Measurements from ENCODE around the gene CIART. TPM values are rescaled to one million over a fixed set of nuclear protein-coding genes. Genes with fewer than 3 reads are reported as not detected.
"Not testable (repeated sequence)": the region's sequence is repeated elsewhere in the genome, so short reads cannot be mapped to it uniquely, and the experiment has no call there.

The CIART gene
- total and polyA plus RNA-seq, 10 of the 15 experiments (the other 5 are each of a cell fraction or from before 2014, with no cell fraction given) = 0.44 to 1.4 (median 0.67) TPM

- no peak for TF ChIP-seq E2F8 (IDR thresholded peaks at IDR 0.05; ENCODE audit: low read depth, partially characterized antibody)
- no peak for TF ChIP-seq KAT2A (conservative IDR thresholded peaks at IDR 0.05; ENCODE audit: control insufficient read depth, low read depth, low read length)
- TF ChIP-seq SUZ12 (IDR thresholded peaks at IDR 0.05; ENCODE audit: unreplicated experiment) = no peak
- no peak for TF ChIP-seq NR2C2 (IDR thresholded peaks at IDR 0.05; ENCODE audit: borderline replicate concordance, control insufficient read depth, insufficient read length, low read depth)
- no peak for TF ChIP-seq SMARCA5 (IDR thresholded peaks at IDR 0.05)
- no peak for TF ChIP-seq IRF3 (IDR thresholded peaks at IDR 0.05)
- no peak for TF ChIP-seq RAD21 (IDR thresholded peaks at IDR 0.05; ENCODE audit: insufficient read depth, low read depth, low read length)
- TF ChIP-seq RB1 (IDR thresholded peaks at IDR 0.05; ENCODE audit: borderline replicate concordance) = no peak
Measured at GRCh38 chr1:150311762-150312161, 29.4 kb downstream of the CIART start (continued).

- CTCF ChIA-PET; in situ Hi-C loops (cut with MboI); H3K27me3 ChIP-seq (replicated peaks in 1 of 2; ENCODE audit: control insufficient read depth in 2 of 2, insufficient read depth in 2 of 2, low read length in 1 of 2); H3K27ac ChIP-seq (ENCODE audit: control insufficient read depth, insufficient read depth); FAIRE-seq; H3K79me2 ChIP-seq (ENCODE audit: control insufficient read depth, insufficient read depth, low read length); SMC1A ChIA-PET (ENCODE audit: uncharacterized antibody, unreplicated experiment); H3K9me3 ChIP-seq (replicated peaks; ENCODE audit: control insufficient read depth, insufficient read depth, low read length); H3K9ac ChIP-seq (ENCODE audit: control insufficient read depth, insufficient read depth, low read length); DNase-seq (ENCODE audit: low read depth, low spot score); H3K36me3 ChIP-seq (ENCODE audit: control insufficient read depth in 2 of 2, insufficient read depth in 2 of 2, low read length in 1 of 2); H4K20me1 ChIP-seq (ENCODE audit: control insufficient read depth, insufficient read depth); ATAC-seq; intact Hi-C loops (cut with micrococcal nuclease; ENCODE audit: unreplicated experiment); H2AFZ ChIP-seq (ENCODE audit: control insufficient read depth, low read depth, low read length); H3K4me2 ChIP-seq (ENCODE audit: control insufficient read depth, insufficient read depth); RAD21 ChIA-PET (ENCODE audit: unreplicated experiment); H3K4me1 ChIP-seq (ENCODE audit: control insufficient read depth, insufficient read depth, low read length); BruUV-seq (replicated peaks); POLR2A ChIA-PET; H3K4me3 ChIP-seq: not testable (repeated sequence)
- WGBS (ENCODE audit: insufficient coverage, insufficient replicate concordance, low lambda C conversion rate, missing lambda C conversion rate) = 73% methylated on average over 3 of the region's 4 CpGs
Measured at GRCh38 chr1:150314691-150315090, 32.3 kb downstream of the CIART start.
